ENCODE results near the gene MAGOH. TPM values are rescaled to one million over a fixed set of nuclear protein-coding genes. Genes with fewer than 3 reads are reported as not detected.

MAGOH gene
- total RNA-seq, 1 experiment from 2014 or later: 68.2 TPM

DNA sequence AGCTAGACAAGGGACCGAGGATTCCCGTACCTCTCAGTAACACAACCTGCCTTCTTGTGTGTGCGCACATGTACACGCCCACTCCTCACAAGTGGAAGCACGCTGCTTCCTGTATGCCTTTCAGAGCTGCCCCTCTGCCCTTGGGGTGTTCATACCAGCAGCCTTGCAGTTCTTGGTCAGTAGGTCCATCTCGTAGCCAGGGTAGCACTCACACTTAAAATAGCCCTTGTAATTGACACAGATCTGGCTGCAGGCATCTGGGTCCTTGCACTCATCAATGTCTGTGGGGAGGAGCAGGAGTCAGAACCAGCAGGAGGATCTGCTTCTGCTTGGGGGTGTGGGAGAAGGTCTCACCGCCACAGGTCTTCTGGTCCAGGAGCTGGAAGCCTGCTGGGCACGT, 32.6 kb upstream of the MAGOH start:
- DNase-seq (ENCODE audit: low read depth): no peak

DNA sequence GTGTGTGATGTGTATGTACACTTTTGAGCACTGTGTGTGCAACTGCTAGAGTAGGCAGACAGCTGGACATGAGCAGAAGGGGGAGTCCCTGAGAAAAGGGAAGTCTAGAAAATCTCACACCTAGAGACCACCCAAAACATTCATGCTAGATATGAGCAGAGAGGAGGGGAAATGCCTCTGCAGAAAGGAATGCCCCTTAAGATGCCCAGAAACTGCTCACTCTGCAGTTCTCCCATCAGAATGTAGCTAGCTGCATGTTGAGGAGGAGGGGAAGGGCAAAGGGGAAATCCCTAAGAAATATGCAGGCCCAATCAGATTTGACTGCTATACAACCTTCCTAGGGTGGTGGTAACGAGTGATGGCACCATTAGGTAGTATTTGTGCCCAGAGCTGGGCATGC, 31.8 kb upstream of the MAGOH start:
- no peak for DNase-seq (ENCODE audit: low read depth)

DNA sequence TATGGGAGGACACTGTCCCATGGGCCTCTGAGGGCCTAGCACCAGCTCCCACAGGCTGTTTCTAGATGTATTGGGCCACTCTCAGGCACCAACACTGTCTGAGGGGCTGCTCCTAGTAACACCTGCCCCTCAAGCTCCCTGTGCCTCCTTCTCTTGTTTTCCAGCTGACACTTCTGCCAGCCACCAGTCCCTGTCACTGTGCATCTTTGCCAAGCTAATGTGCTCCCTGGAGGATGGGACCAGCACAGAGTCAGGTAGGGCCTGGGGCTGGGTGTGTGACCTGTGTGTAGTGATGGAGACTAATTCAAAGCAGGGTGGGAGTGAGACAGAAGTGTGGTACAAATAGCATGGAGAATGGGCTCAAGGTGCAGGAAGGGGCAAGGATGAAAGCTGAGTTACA, 29.4 kb upstream of the MAGOH start:
- DNase-seq (ENCODE audit: low read depth): no peak

DNA sequence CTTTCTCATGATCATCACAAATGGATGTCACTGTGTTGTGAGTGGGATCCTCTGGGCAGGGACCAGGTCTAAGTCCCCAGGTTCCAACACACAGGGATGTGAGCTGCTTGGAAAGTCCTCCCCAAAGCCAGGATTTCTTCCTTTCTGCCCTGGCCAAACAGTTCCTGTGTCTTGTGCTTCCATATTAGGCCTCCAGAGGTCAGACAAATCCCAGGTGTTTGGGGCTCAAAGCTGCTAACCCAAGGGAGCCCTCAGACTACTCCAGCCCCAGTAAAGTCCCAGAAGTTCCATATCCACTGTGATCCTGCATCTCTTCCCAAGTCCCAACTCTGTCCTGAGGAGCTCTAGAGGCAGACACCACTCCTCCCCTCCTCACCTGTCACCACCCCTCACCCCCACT, 27.7 kb upstream of the MAGOH start:
- peak; percentile 33 for DNase-seq (ENCODE audit: low read depth)

DNA sequence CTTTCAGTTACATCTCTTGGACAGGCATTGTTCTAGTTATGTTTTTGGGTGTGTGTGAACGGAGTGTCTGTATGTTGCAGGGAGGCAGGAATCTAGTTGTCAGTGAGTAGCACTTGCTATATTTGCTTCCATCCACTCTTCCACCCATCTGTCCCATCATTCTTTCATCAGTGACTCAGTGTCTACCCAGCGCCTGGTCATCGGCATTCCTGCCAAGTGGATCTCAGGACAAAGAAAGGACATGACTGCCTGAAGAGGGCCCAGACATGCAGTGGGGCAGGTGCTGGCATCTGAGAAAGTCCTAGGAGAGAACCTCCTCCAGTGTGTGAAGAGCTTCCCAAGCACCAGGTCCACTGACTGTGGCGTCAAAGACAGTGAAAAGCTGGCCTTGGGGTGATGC, 27.3 kb upstream of the MAGOH start:
- no peak for DNase-seq (ENCODE audit: low read depth)

DNA sequence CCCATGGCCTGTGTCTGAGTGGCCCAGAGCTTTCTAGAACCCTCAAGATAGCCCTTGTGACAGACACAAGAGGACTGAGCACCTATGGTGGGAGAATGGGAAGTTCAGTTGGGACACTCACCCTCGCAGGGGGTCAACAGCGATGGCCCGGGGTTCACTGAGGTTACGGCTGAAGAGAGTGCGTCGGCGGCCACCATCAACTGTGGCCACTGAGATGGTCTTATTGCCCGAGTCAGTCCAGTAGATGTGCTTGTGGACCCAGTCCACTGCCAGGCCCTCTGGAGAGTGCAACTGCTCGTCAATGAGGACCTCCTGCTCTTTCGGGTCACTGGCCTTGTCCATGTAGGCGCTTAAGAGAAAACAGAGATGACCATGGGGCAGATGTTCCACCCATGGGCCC, 25.7 kb upstream of the MAGOH start:
- DNase-seq (ENCODE audit: low read depth): no peak

DNA sequence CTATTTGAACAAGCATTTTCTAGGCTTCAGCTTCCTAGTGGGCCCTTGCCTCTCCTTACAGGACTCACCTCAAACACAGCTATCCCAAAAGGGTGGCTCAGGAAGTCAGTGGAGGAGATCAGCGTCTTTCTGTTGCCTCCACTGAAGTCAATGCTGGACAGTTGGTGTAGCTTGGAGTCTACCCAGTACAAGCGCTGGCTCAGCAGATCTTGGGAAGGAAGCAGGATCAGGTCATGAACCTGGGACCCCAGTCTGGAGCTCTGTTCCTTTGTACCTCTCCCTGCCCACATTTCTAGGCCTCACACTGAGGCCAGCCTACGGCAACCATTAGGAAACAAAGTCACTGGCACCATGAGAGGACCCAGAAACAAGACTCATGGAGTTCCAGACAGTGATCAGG, 23.7 kb upstream of the MAGOH start:
- DNase-seq (ENCODE audit: low read depth): no peak

DNA sequence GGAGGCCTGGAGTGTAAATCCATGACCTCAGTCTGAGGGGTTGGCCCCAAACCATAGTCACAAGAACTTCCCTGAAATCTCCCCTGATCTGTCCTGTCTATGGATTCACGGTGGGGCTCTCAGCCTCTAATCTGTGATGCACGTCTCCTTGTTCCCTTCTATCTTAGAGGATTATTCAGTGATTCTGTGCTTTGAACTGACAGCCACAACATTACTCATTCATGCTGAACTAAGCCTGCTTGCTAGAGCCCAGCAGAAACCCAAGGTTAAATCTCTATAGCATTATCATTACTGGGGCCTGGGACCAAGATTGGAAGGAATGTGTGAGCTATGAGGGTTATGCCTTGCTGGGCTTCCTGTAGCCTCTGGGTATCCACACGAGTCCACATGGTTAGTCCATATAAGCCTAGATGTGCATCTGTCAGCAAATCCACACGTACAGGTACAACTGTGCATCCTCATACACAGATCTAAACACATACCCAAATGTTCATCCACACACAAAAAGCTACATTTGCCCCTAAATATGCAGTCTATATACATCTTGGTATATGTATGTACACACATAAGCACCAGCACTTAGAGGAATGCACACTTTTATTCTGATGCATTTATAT, 22.4 kb upstream of the MAGOH start:
- no peak for DNase-seq (ENCODE audit: low read depth)

DNA sequence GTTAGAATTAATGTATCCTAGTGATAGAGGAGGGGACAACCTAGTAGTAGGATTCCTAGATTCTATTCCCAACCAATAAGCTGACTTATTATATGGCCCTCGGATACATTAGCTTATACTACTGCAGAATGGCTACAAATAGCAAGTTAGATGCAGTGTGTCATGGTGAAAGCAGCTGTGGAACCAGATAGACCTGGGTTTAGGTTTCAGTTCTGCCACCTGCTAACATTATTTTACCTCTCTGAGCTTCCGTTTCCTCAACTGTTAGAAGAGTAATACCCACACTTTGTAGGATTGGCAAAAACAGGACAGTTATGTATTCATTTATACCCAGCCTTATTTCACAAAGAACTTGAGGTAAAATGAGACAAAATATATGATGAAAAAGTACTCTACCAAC, 21.6 kb upstream of the MAGOH start:
- no peak for DNase-seq (ENCODE audit: low read depth)

DNA sequence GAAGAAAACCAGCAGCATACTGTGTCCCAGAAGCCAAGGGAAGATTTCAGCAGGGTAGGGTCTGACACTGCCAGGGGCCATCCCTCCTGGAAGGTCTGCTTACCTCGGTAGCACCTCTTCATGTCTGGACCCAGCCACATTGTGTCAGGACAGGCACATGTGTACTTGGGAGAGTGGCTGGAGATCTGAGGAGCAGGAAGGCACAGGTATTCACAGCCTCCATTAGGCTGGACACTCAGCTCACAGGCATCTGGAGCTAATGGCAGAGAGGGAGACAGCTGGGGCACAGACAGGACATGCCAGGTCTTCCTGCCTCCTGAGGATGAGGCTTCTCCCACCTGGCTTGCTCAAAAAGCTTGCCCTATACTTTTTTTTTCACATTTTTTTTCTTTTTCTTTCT, 19.9 kb upstream of the MAGOH start:
- no peak for DNase-seq (ENCODE audit: low read depth)

DNA sequence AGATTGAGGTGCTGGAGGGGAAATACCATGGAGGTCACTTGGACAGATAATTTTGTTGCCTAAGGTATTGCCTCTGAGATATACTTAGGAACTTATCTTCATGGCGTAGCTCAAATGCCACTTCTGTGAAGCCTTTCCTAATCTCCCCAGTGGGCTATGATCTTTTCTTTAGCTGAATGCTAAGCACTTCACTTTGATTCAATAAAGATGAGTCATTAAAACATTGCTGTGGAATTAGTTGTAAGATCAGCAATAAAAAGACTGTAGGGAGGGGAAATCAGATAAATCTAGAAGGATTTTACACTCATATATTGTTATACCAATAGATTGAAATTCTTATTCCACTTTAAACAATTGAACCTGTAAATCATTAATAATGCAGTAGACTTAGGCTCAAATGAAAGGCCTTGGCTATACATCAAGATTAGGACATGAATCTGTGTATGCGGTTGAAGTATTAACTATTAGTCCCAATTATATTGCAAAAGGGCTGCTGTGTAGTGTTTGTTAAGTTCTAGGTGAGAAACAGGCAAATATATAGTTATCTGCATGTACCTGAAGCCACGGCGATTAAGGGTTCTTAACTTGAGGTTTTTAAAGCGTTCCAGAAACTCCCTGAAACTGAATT, 19.2 kb upstream of the MAGOH start:
- DNase-seq (ENCODE audit: low read depth): no peak

DNA sequence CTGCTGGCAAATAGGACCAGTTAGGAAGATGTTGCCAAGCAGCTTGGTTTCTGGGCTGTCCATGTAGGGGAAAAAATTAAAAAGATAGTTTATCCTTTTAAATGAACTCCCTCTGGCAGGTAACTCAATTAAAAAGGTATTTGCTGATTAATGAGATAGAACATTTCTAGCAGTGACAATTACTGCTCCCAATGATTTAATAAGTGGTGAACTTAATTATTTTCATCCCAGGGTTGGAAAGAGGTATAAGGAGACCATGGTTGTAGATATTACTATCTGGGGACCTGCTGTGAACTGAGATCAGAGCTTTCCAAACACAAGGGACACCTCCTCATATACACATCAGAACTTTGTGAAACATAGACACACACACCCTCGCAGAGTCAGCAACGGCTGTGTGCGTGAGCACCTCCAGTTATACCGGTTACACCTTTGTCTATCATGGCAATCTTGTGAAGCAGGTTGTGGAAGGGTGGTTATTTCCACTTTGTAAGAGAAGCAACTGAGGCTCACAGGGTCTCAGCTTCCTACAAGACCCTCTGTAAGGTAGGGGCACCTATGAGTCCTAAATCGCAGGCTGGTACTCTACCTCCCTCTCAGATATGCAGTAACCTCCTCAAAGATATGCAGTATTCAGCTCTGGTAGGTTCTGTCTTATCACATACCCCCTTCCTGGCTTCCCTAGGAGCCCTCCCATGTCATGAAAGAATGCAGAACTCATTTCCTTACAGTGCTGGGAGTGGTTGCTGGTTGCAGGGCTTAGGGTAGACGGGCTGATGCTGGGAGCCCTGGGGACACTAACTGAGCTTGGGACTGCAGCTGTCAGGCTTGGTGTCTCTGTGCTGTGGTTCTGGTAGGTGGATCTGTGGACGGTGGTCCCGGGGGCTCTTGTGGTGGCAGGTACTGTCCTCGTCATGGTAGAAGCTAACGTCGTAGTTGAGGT, 18.5 kb upstream of the MAGOH start:
- DNase-seq (ENCODE audit: low read depth): no peak

DNA sequence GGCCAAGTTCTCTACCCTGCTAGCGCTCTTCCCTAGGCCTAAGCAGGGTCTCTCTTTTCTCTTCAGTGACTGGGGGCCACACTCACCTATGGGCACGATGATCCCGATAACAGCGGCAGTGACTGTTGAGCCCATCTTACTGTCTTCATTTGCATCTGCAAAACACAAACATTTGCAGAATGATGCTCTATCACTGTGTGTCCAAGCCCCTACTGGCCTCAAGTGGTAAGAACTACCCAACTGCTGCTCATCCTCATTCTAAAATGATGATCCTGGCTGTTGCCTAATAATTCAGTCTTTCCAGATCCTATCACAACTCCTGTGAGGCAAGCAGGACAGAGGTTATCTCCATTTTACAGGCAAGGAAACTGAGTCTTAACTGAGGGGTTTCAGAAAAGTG, 16.7 kb upstream of the MAGOH start:
- no peak for DNase-seq (ENCODE audit: low read depth)

DNA sequence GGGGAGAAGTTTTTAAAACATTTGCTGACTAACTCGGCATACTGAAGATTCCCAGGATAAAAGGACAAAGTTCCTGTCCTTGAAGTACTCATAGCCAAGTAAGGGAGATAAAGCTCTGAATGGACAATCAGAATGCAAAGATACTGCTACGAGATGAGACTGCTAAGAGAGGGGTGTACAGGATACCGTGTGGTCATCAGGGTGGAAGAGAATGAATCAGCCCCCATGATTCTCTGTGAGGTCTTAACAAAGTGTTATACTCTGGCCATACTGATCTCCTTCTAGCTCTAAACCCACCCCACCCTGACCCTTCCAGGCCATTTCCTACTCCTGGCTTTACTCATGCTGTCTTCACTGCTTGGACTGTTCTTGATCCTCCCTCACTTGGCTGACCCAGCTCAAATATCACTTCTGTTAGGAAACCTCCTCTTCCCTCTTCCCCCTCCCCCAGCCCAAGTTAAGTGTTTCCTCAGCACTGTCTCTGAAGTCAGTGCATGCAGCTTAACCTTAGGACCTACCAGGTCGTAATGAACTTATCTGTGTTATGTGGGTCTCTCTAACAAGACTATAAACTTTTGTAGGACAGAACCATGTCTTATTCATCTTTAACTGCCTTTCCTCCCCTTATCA, 15.8 kb upstream of the MAGOH start:
- DNase-seq (ENCODE audit: low read depth): no peak

DNA sequence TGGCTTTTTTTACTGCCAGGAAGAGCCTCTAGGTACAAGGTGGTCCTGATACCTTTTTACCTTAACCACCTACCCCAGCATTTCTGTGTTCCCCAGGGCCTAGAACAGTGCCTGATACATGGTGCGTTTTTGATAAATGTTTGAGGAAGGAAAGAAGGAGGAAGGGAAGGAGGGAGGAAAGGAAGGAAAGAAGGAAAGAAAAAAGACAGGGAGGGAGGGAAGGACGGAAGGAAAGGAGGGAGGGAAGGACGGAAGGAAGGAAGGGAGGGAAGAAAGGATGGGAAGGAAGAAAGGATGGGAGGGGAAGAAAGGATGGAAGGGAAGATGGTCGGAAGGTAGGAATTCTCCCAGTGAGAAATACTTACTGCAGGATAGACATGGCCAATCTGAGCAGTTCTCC, 12.0 kb upstream of the MAGOH start:
- no peak for DNase-seq (ENCODE audit: low read depth)

DNA sequence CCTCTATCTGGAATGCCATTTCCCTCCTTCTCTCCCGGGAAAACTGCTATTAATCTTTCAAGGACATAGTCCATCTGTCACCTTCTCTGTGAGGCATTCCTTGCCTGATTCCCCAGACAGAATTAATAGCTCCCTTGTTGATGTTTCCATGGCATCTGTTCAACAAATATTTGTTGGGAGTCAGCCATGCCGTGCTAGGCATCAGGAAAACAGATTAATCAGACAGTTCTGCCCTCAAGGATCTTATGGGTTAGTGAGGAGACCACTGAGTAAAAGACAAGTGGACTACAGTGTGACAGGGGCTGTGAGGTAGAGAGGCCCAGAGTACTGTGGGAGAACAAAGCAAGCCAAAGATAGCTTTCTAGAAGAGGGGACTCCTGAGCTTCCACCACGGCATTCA, 11.4 kb upstream of the MAGOH start:
- DNase-seq (ENCODE audit: low read depth): peak; percentile 15

DNA sequence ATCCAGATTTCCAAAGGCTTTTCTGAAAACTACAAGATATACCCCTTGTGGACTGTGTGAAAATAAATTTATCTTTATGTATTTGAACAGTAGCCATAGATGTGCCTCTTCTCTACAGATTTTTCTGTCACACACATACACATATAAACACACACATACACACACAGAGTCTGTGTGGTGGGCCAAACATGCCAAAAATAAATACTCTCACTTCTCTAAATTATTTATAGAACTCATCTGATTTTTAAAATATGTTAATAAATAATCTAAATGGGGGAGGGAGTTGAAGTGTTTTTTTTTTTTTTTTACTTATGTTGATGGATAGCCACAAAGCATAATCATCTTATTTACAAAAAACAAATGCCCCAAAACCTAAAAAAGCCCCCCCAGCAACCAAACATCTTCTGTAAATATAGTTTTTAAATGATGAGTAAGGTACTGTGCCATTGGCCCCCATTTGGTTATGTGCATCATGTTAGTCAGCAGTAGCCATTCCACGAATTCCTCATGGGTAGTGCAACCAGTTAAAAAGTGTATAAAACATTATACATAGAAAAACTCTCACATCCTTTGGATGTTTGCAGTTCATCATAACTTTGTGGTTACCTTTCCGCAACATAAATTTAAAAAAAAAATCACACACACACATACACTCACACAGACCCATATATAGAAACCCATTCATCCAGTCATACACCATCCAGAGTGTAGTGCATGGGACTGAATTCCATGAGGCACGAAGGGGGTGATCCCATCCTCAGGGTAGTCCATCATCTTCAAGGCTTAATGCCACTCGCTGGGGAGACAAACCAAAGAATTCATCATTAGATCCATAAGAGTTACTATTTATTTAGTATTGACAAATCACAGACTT, 8.2 kb upstream of the MAGOH start:
- peak; percentile 17 for DNase-seq (ENCODE audit: low read depth)

DNA sequence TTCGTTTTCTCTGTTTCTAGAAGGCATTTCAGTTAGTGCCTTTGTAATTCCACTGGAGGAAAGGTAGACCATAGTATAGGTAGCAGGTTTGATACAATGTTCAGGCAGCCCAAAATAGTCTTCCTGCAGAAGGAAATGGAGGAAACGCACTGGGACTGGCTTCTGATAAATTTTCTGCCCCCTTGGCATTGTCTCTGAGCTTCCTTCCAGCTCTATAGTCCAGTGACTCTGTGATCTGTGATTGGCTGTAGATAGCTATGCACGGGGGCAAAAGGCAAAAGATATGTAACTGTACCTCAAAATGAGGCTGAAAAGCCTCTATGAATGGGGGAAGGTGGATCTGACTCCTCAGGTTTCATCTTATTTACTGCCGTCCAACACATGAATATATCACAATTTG, 5.8 kb upstream of the MAGOH start:
- DNase-seq (ENCODE audit: low read depth): no peak

DNA sequence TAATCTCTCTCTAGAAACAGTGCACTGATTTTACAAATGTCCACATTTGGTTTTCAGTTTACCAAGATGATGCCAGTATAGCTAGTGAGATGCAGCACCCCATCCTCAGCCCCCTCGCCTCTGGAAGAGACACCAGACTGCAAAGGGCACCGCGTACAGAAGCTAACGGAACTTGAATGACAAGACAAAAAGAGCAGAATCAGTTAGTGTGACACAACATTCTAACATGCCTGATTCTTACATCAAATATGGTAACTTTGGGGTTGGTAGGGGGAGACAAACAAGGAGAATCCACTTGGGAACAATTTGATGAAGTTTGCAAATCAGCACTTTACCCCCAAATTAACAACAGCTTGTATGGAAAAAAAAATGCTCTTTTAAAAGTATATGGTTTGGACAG, 4.1 kb upstream of the MAGOH start:
- DNase-seq (ENCODE audit: low read depth): no peak

DNA sequence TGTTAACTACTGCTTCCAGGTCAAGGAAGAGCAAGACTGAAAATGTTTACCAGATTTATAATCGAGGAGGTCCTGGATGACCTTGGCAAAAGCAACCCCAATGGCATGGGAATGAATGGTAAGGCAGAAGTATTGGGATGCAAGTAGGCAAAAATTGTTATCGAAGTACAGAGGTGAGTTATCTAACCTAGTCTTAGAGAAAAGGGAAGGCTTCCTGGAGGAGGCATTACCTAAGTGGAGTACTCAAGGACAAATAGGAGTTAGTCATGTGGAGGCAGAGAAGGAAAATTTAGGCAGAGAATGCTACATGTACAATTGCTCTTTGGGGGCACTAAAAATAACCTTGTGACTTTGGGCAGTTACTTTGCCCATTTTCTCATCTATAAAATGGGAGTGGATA, 3.5 kb upstream of the MAGOH start:
- no peak for DNase-seq (ENCODE audit: low read depth)

DNA sequence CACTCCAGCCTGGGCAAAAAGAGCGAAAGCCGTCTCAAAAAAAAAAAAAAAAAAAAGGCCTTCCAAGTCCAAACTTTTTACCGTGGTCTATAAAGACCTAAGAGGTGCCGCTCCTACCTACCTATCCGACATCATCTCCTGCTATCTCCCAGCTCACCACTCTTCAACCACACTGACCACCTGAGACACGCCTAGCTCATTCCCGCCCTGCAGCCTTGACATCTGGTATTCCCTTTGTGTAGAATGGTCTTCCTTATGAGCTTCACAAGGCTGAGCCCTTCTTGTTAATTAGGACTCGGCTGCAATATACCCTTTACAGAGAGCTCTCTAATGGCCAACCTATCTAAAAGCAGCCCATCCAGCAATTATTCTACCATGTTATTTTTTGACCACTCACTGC, 680 bp downstream of the MAGOH start:
- no peak for DNase-seq (ENCODE audit: low read depth)

DNA sequence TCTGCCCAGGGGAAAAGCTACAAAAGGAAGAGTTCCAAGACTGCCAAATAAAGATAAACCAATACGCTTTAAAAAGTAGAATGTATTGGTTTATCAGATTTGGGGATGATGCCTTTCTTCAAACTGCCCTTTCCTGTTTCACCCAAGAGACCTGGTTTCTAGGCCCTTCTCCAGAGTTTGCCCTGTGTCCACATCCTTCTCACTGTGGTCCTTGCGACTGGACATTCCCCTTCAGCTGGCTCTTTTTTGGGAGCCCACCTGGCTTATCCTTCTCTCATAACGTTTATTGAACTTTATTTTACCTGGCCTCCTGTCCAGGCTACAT, 17.4 kb downstream of the MAGOH start:
- DNase-seq (ENCODE audit: low read depth): no peak

Measured in M059J (cell line).